Tibial artery (tissue), 4 donors: ENCODE measurements around the gene COL20A1.

ENCODE experiments used
- DNase-seq, 2 donors: peaks; one replicate each; pipeline ENCODE4 v3.0.0-alpha.2; 2019
- H3K27ac ChIP-seq, 2 donors: fragments of 200-600 bp; sonication (generic) in 1 of 2; 1 replicate in 1 of 2; 2 replicates in 1 of 2; pipeline ENCODE4 v1.5.1; 2018 to 2019; ENCODE audit warnings: mild to moderate bottlenecking in 1 of 2
- H3K27me3 ChIP-seq, 2 donors: fragments of 200-600 bp; sonication (generic) in 1 of 2; one replicate each; pipeline versions ENCODE4 v1.5.1 to v1.6.0; 2016 to 2019
- H3K36me3 ChIP-seq, 3 donors: fragments of 200-600 bp; sonication (generic) in 2 of 3; one replicate each; pipeline ENCODE4 v1.5.1; 2016 to 2019; ENCODE audit warnings: mild to moderate bottlenecking in 2 of 3
- H3K4me1 ChIP-seq, 4 donors: fragments of 200-600 bp; sonication (generic) in 2 of 4; 1 replicate in 3 of 4; 2 replicates in 1 of 4; pipeline ENCODE4 v1.5.1; 2016 to 2019
- H3K4me3 ChIP-seq, 2 donors: fragments of 200-600 bp; sonication (generic) in 1 of 2; 1 replicate in 1 of 2; 2 replicates in 1 of 2; pipeline ENCODE4 v1.5.1; 2018 to 2019; ENCODE audit warnings: mild to moderate bottlenecking in 2 of 2
- H3K9me3 ChIP-seq, 3 donors: fragments of 200-600 bp; sonication (generic) in 1 of 3; one replicate each; pipeline ENCODE4 v1.5.1; 2016 to 2019
- intact Hi-C: fragments of 100-400 bp; cut with DNase I; formaldehyde crosslinking; loops from one replicate; pipeline ENCODE4 v1.15.0; 2023; ENCODE audit warnings: low total_unique reads
- TF ChIP-seq, protein P1 (sequence below), 2 experiments: fragments of 200-600 bp in 1 of 2; fragments of 450-650 bp in 1 of 2; IDR thresholded peaks; one replicate each; pipeline ENCODE4 v1.5.1; 2017 to 2019; ENCODE audit warnings: antibody characterized with exemption in 2 of 2, mild to moderate bottlenecking in 1 of 2, moderate library complexity in 1 of 2

Gene COL20A1

DNA sequence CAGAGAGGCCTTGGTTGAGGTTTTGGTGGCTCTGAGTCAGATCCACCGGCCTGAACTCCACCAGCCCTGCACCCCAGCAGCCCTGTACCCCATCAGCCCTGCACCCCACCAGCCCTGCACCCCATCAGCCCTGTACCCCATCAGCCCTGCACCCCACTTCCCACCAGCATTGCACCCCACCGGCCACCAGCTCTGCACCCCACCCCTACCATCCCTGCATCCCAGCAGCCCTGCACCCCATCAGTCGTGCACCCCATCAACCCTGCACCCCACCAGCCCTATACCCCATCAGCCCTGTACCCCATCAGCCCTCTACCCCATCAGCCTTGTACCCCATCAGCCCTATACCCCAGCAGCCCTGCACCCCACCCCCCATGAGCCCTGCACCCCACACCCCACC lies 82.5 kb downstream of the COL20A1 start:
- Histone ChIP-seq H3K27me3 (peaks cover 0 to 96% of the 10 kb centered on the region in 2 donors), H3K9me3 (no peaks in the 10 kb centered on the region), H3K27ac (no peak overlapping the region), H3K36me3 (no peaks in the 10 kb centered on the region), H3K4me3 (no peak overlapping the region), H3K4me1 (no peaks in the 10 kb centered on the region)
- TF ChIP-seq, protein P1, sequence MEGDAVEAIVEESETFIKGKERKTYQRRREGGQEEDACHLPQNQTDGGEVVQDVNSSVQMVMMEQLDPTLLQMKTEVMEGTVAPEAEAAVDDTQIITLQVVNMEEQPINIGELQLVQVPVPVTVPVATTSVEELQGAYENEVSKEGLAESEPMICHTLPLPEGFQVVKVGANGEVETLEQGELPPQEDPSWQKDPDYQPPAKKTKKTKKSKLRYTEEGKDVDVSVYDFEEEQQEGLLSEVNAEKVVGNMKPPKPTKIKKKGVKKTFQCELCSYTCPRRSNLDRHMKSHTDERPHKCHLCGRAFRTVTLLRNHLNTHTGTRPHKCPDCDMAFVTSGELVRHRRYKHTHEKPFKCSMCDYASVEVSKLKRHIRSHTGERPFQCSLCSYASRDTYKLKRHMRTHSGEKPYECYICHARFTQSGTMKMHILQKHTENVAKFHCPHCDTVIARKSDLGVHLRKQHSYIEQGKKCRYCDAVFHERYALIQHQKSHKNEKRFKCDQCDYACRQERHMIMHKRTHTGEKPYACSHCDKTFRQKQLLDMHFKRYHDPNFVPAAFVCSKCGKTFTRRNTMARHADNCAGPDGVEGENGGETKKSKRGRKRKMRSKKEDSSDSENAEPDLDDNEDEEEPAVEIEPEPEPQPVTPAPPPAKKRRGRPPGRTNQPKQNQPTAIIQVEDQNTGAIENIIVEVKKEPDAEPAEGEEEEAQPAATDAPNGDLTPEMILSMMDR (IDR thresholded peaks at IDR 0.05) = no peak
- intact Hi-C loops = no loop called here
- DNase-seq = no peak

DNA sequence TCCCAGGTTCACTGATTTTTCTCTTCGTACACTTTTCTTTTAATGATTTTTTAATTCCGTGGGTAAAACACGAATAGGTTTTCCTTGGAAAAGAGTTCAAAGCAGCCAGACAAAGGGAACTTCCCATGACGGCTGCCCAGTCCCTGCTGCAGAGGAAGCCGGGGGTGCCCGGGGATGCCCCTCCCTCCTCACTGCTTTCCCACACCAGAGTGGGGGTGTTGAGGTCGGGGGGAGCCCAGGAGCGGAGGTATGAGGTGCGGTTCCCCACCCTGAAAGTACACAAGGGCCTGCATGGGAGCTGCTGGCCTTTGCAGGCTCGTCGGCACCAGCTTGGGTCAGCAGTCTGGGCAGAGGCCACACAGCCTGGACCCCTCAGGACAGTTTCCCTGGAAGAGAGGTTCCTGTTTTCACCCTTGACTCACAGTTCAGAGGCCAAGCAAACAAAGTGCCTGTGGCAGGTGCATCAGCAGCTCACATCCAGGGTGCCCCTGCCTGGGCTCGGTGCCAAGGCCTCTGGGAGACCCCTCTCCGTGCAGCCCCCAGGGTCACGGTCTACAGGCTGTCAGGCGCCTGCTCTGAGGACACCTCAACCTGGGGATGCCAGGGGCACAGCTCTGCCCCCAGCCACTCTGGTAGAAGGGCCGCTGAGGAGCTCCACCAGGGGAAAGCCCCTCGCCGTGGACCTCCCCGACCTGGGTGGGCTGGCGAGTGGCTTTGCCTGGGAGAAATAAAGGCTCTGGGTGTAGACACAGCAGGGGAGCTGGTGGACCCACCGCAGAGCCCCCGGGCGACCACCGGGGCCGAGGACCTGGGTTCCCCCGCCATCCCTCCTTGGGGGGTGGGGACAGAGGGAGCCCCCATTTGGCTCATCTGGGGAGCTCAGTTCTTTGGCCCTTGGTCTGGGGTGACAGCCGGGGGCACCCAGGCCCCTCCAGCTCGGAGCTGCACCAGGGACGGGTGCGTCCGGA lies 83.6 kb downstream of the COL20A1 start:
- Histone ChIP-seq H3K4me1 (no peaks in the 10 kb centered on the region), H3K27ac (no peak overlapping the region), H3K9me3 (no peaks in the 10 kb centered on the region), H3K27me3 (peaks cover 0 to 96% of the 10 kb centered on the region in 2 donors), H3K36me3 (no peaks in the 10 kb centered on the region), H3K4me3 (no peak overlapping the region)
- no peak for DNase-seq
- intact Hi-C loops = no loop called here
- TF ChIP-seq, protein P1 (IDR thresholded peaks at IDR 0.05) = no peak

DNA sequence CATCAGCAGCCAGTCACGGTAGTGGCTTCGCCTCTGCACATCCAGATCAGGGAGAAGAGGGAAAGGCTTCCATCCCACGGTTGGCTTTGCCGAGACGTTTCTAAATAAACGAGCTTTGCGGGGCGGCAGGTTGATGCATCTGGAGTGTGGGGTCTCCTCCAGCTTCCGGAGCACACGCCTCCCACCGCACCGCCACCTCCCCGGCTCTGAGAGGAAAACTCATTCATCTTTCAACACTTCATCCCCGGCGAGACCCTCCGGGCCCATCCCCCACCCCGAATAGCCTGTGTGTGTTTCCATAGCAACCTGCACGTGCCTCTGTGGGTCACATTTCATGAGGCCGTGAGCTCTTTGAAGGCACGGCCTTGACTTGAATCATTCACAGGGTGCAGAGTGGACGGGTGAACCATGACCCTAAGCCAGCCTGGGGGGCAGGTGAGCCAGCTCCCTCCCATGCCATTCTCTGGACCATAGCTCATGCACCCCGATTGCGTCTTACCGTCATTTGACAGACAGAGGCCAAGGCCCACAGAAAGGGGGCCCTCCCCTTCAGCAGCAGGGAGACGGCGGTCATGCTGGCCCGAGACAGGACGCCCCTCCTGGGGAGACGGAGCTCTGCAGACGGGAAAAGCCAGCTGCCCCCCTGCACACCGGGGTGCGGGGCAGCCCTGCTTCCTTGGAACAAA lies 84.4 kb downstream of the COL20A1 start:
- H3K36me3 ChIP-seq = no peaks in the 10 kb centered on the region
- H3K27me3 ChIP-seq = peaks cover 0 to 100% of the 10 kb centered on the region in 2 donors
- H3K4me3 ChIP-seq = no peak overlapping the region
- no peaks in the 10 kb centered on the region for H3K4me1 ChIP-seq
- no peak overlapping the region for H3K27ac ChIP-seq
- intact Hi-C loops = no loop called here
- no peaks in the 10 kb centered on the region for H3K9me3 ChIP-seq
- DNase-seq = no peak
- TF ChIP-seq, protein P1 (IDR thresholded peaks at IDR 0.05) = no peak

DNA sequence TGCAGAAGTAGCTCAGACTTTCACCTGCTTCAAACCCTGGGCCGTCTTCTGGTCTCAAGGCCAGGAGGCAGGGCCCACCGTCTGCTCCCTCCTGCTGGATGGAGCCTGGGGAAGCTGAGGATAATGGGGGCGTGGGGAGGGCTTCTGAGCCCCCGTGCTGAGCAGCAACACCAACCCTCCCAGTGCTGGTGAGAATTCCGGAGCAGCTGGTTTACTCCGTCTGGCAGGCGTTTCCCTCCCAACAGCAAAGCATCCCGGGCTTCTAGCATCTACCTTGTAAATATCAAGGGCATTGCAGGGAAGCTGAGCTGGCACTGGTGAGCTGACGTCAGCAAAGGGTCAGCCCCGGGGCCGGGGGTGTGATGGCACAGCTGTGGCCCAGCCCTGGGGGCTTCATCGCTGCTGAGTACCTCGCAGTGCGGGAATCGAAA lies 85.0 kb downstream of the COL20A1 start:
- H3K27ac ChIP-seq = no peak overlapping the region
- H3K4me3 ChIP-seq = no peak overlapping the region
- no peaks in the 10 kb centered on the region for H3K4me1 ChIP-seq
- H3K9me3 ChIP-seq = no peaks in the 10 kb centered on the region
- peaks cover 0 to 100% of the 10 kb centered on the region in 2 donors for H3K27me3 ChIP-seq
- TF ChIP-seq, protein P1 (IDR thresholded peaks at IDR 0.05) = no peak
- H3K36me3 ChIP-seq = no peaks in the 10 kb centered on the region
- intact Hi-C loops = no loop called here
- no peak for DNase-seq

DNA sequence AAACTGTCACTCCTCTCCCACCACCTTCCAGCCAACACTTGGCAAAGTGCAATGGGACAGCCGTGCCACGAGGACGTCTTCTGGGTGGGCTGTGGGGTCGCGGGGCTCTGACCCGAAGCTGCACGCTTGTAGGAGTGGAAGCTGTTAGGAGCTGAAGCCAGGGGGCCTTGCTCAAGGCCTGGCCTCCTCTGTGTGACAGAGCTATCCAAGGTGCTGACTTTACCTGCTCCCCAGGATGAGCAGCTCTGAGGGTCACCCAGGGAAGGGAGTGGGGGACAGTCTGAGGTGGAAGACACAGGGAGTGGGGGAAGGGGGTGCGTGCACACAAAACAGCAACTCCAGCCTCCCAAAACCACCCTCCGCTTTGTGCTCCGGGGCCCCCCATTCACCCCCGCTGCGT lies 85.6 kb downstream of the COL20A1 start:
- H3K4me1 ChIP-seq = no peaks in the 10 kb centered on the region
- DNase-seq = no peak
- H3K27me3 ChIP-seq = peaks cover 0 to 99% of the 10 kb centered on the region in 2 donors
- H3K9me3 ChIP-seq = no peaks in the 10 kb centered on the region
- intact Hi-C loops = no loop called here
- H3K36me3 ChIP-seq = no peaks in the 10 kb centered on the region
- no peak overlapping the region for H3K27ac ChIP-seq
- TF ChIP-seq, protein P1 (IDR thresholded peaks at IDR 0.05) = no peak
- no peak overlapping the region for H3K4me3 ChIP-seq
